Breast epithelium (tissue), 4 donors: Measurements from ENCODE around the gene PLAC8L1. TPM values are rescaled to one million over a fixed set of nuclear protein-coding genes. Genes with fewer than 3 reads are reported as not detected.

ENCODE experiments used
- DNase-seq, 2 donors: peaks; one replicate each; pipeline ENCODE4 v3.0.0-alpha.2; 2019; ENCODE audit warnings: low spot score in 2 of 2
- H3K27ac ChIP-seq, 2 donors: fragments of 200-600 bp; sonication (generic) in 1 of 2; one replicate each; pipeline ENCODE4 v1.5.1; 2016 to 2019; ENCODE audit warnings: mild to moderate bottlenecking in 1 of 2
- H3K27me3 ChIP-seq, 2 donors: fragments of 200-600 bp; sonication (generic) in 1 of 2; one replicate each; pipeline versions ENCODE4 v1.5.1 to v1.6.0; 2017 to 2019; ENCODE audit warnings: control low read depth in 1 of 2, mild to moderate bottlenecking in 1 of 2
- H3K36me3 ChIP-seq: fragments of 200-600 bp; one replicate; pipeline ENCODE4 v1.5.1; 2019
- H3K4me1 ChIP-seq, 2 donors: fragments of 200-600 bp; sonication (generic); one replicate each; pipeline ENCODE4 v1.5.1; 2016 to 2019; ENCODE audit warnings: control low read depth in 1 of 2
- H3K4me3 ChIP-seq, 3 donors: fragments of 200-600 bp; sonication (generic); 1 replicate in 2 of 3; 2 replicates in 1 of 3; pipeline ENCODE4 v1.5.1; 2016 to 2019; ENCODE audit warnings: mild to moderate bottlenecking in 3 of 3, moderate library complexity in 2 of 3
- H3K9me3 ChIP-seq, 2 donors: fragments of 200-600 bp; sonication (generic) in 1 of 2; one replicate each; pipeline ENCODE4 v1.5.1; 2016 to 2019; ENCODE audit warnings: control low read depth in 1 of 2
- CTCF ChIP-seq, 3 donors: fragments of 450-650 bp; IDR thresholded peaks; one replicate each; pipeline ENCODE4 v1.5.1; 2016 to 2017; ENCODE audit warnings: antibody characterized with exemption in 3 of 3, mild to moderate bottlenecking in 3 of 3, moderate library complexity in 3 of 3
- POLR2A ChIP-seq: fragments of 450-650 bp; IDR thresholded peaks from one replicate; pipeline ENCODE4 v1.6.1; 2016; ENCODE audit warnings: antibody characterized with exemption, mild to moderate bottlenecking, moderate library complexity
- POLR2AphosphoS5 ChIP-seq, 3 donors: sonication (generic); formaldehyde crosslinking; IDR thresholded peaks; one replicate each; pipeline ENCODE4 v1.6.1; 2017; ENCODE audit warnings: antibody characterized with exemption in 3 of 3
- intact Hi-C: fragments of 100-400 bp; cut with DNase I; formaldehyde crosslinking; loops from one replicate; pipeline ENCODE4 v1.15.1; 2023; ENCODE audit warnings: low total_unique reads
- total RNA-seq, 3 donors: library from RNA; depleted of rRNA; stranded (reverse); fragments of >200 nt; gene quantifications; one replicate each; pipeline ENCODE4 v1.1.0, GENCODE V29; 2016

The PLAC8L1 gene
- total RNA-seq, 3 donors from 2014 or later, result not detected

DNA sequence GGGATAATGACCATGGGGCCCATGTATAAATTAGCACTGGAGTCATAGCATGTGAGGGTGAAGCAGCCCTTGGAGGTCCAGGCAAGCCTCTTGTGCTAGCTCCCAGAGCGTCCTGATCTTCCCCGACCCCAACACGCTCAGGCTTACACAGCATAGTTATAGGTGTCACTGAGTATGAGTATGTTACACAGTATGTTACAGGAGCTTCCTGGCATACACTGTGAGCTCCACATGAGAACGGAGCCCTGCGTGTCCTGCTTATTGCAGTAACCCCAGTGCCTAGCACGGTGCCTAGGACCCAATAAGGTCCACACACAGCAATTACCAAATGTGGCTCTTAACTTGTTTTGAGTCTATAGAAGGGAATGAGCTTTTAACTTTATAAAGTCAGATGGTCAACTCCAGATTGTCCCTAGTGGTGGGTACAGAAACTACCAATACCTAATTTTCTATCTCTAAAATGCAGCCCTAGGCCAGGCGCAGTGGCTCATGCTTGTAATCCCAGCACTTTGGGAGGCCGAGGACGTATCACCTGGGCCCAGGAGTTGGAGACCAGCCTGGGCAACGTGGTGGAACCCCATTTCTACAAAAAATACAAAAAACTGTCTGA lies 64.1 kb downstream of the PLAC8L1 start:
- Histone ChIP-seq H3K4me3 (no peak overlapping the region), H3K36me3 (no peaks in the 10 kb centered on the region), H3K27ac (no peak overlapping the region), H3K4me1 (no peaks in the 10 kb centered on the region), H3K9me3 (no peaks in the 10 kb centered on the region), H3K27me3 (no peaks in the 10 kb centered on the region)
- intact Hi-C loops, result no loop called here
- DNase-seq, result no peak
- TF ChIP-seq CTCF (IDR thresholded peaks at IDR 0.05) (peak in 1 of 3 donors; percentile 29), POLR2AphosphoS5 (IDR thresholded peaks at IDR 0.05) (no peak), POLR2A (no peak)

- Histone ChIP-seq H3K27ac (no peak overlapping the region), H3K9me3 (no peaks in the 10 kb centered on the region), H3K4me3 (no peak overlapping the region), H3K4me1 (no peaks in the 10 kb centered on the region), H3K36me3 (no peaks in the 10 kb centered on the region), H3K27me3 (no peaks in the 10 kb centered on the region)
- intact Hi-C loops, result no loop called here
- no peak for DNase-seq
- TF ChIP-seq CTCF (IDR thresholded peaks at IDR 0.05) (no peak), POLR2A (no peak), POLR2AphosphoS5 (IDR thresholded peaks at IDR 0.05) (no peak)
These were observed 64.8 kb downstream of the PLAC8L1 start for GRCh38 chr5:146040527-146040926.

- Histone ChIP-seq H3K4me3 (no peak overlapping the region), H3K27ac (no peak overlapping the region), H3K36me3 (no peaks in the 10 kb centered on the region), H3K9me3 (no peaks in the 10 kb centered on the region), H3K4me1 (no peaks in the 10 kb centered on the region), H3K27me3 (no peaks in the 10 kb centered on the region)
- intact Hi-C loops, result no loop called here
- no peak for DNase-seq
- TF ChIP-seq CTCF (IDR thresholded peaks at IDR 0.05) (no peak), POLR2A (no peak), POLR2AphosphoS5 (IDR thresholded peaks at IDR 0.05) (no peak)
These were observed 66.0 kb downstream of the PLAC8L1 start for GRCh38 chr5:146039420-146039819.

GRCh38 chr5:146034605-146035004 lies 70.8 kb downstream of the PLAC8L1 start:
- TF ChIP-seq POLR2A (no peak), POLR2AphosphoS5 (IDR thresholded peaks at IDR 0.05) (no peak), CTCF (IDR thresholded peaks at IDR 0.05) (no peak)

More at GRCh38 chr5:146034605-146035004, 70.8 kb downstream of the PLAC8L1 start:
- Histone ChIP-seq H3K4me3 (no peak overlapping the region), H3K27me3 (no peaks in the 10 kb centered on the region), H3K9me3 (no peaks in the 10 kb centered on the region), H3K36me3 (no peaks in the 10 kb centered on the region), H3K27ac (no peak overlapping the region), H3K4me1 (no peaks in the 10 kb centered on the region)
- intact Hi-C loops, result loop anchor here (5.0 kb wide), 1 partner anchor 118 kb away; no protein-coding TSS in a partner anchor
- DNase-seq, result no peak

Other genes starting within 250 kb of the PLAC8L1 start
- under 1 TPM in 1 of 3 donors, not detected in 2; 0.29 TPM for gene GRXCR2, start 232.6 kb downstream of the PLAC8L1 start, total RNA-seq
- gene SH3RF2, start 169.0 kb downstream of the PLAC8L1 start, total RNA-seq, result 1 to 10 TPM; 6.6 to 9.5 (median 9.4) TPM
- 100 to 1,000 TPM in 1 of 3 donors, 10 to 100 TPM in 2; 65.6 to 111 (median 89.9) TPM for gene LARS1, start 77.1 kb upstream of the PLAC8L1 start, total RNA-seq
- 10 to 100 TPM; 20.6 to 32.3 (median 31.8) TPM for gene RBM27, start 98.0 kb upstream of the PLAC8L1 start, total RNA-seq
- under 1 TPM in 1 of 3 donors, not detected in 2; 0.15 TPM for gene POU4F3, start 233.3 kb upstream of the PLAC8L1 start, total RNA-seq